IMR-90 (cell line): ENCODE data around the gene RNF225. TPM values are rescaled to one million over a fixed set of nuclear protein-coding genes. Genes with fewer than 3 reads are reported as not detected.

Experiments used
- ATAC-seq: fragments of 200-7000 bp; cut with Tn5 transposase; 2 replicates; pipeline ENCODE4 v1.9.1; 2020; ENCODE audit warnings: low read depth, mild to moderate bottlenecking, moderate library complexity
- BruUV-seq: library from RNA; stranded (reverse); fragments of 400-500 nt; replicated peaks from 2 replicates; lab custom pipeline; 2021; lab: Mats Ljungman, UMichigan
- CTCF ChIA-PET: fragments of 300-600 bp; formaldehyde crosslinking; extraction: SDS; loops from one replicate; lab custom pipeline; 2021; ENCODE audit warnings: antibody characterized with exemption; lab: Yijun Ruan, JAX
- POLR2A ChIA-PET: fragments of 300-600 bp; sonication (Branson Sonifier 250); formaldehyde crosslinking; loops from one replicate; lab custom pipeline; 2022; ENCODE audit warnings: antibody characterized with exemption; ENCODE audit not compliant: unreplicated experiment; lab: Charles Lee
- DNase-seq: peaks from one replicate; pipeline ENCODE4 v3.0.0; 2013
- H2AFZ ChIP-seq: replicated peaks from 2 replicates; pipeline ENCODE3; 2013; ENCODE audit warnings: low read length, mild to moderate bottlenecking; ENCODE audit not compliant: poor library complexity
- H2AK5ac ChIP-seq: 2 replicates; pipeline ENCODE4 v1.6.1; 2013; ENCODE audit warnings: low read depth, low read length, inconsistent platforms
- H2AK9ac ChIP-seq: replicated peaks from 2 replicates; pipeline ENCODE3; 2013; ENCODE audit warnings: mild to moderate bottlenecking, low read depth, low read length, moderate library complexity; ENCODE audit not compliant: poor library complexity
- H2BK120ac ChIP-seq: 2 replicates; pipeline ENCODE4 v1.6.1; 2013; ENCODE audit warnings: low read depth, low read length, inconsistent platforms
- H2BK15ac ChIP-seq: 3 replicates; pipeline ENCODE4 v1.6.1; 2013; ENCODE audit warnings: low read depth, low read length, inconsistent platforms
- H2BK20ac ChIP-seq: 2 replicates; pipeline ENCODE4 v1.6.1; 2013; ENCODE audit warnings: low read depth, mild to moderate bottlenecking, inconsistent platforms, low read length, moderate library complexity
- H2BK5ac ChIP-seq: 2 replicates; pipeline ENCODE4 v1.6.1; 2013; ENCODE audit warnings: mild to moderate bottlenecking, low read depth, low read length, inconsistent platforms; ENCODE audit not compliant: poor library complexity, severe bottlenecking
- H3K14ac ChIP-seq: replicated peaks from 2 replicates; pipeline ENCODE4 v1.6.1; 2013; ENCODE audit warnings: low read depth, low read length, inconsistent platforms
- H3K18ac ChIP-seq: 2 replicates; pipeline ENCODE4 v1.6.1; 2013; ENCODE audit warnings: low read depth, low read length, control low read depth
- H3K23ac ChIP-seq: 2 replicates; pipeline ENCODE4 v1.6.1; 2013; ENCODE audit warnings: low read depth, low read length, inconsistent platforms
- H3K27ac ChIP-seq: 2 replicates; pipeline ENCODE4 v1.5.1; 2013; ENCODE audit warnings: mild to moderate bottlenecking, control low read depth, low read length; ENCODE audit not compliant: insufficient read depth
- H3K27me3 ChIP-seq: 2 replicates; pipeline ENCODE4 v1.6.1; 2013; ENCODE audit warnings: low read length; ENCODE audit not compliant: control insufficient read depth, insufficient read depth
- H3K36me3 ChIP-seq: 2 replicates; pipeline ENCODE4 v1.6.1; 2013; ENCODE audit warnings: low read length, mixed read lengths; ENCODE audit not compliant: control insufficient read depth, insufficient read depth
- H3K4ac ChIP-seq: 2 replicates; pipeline ENCODE4 v1.6.1; 2013; ENCODE audit warnings: low read depth, low read length, inconsistent platforms
- H3K4me1 ChIP-seq: 2 replicates; pipeline ENCODE4 v1.6.1; 2013; ENCODE audit warnings: low read length, mixed read lengths; ENCODE audit not compliant: control insufficient read depth, insufficient read depth
- H3K4me2 ChIP-seq: 2 replicates; pipeline ENCODE4 v1.6.1; 2013; ENCODE audit warnings: low read depth, mild to moderate bottlenecking, control low read depth, low read length, moderate library complexity
- H3K4me3 ChIP-seq: 2 replicates; pipeline ENCODE4 v1.5.1; 2013; ENCODE audit warnings: low read depth, mild to moderate bottlenecking, control low read depth, low read length, moderate library complexity; ENCODE audit not compliant: insufficient read depth
- H3K56ac ChIP-seq: 2 replicates; pipeline ENCODE4 v1.6.1; 2013; ENCODE audit warnings: low read length, inconsistent platforms; ENCODE audit not compliant: insufficient read depth; ENCODE audit errors: extremely low read depth
- H3K79me1 ChIP-seq, 2 experiments: 2 replicates each; pipeline ENCODE4 v1.6.1; 2013; ENCODE audit warnings: low read length in 2 of 2, inconsistent platforms in 1 of 2, low read depth in 1 of 2
- H3K9ac ChIP-seq: 2 replicates; pipeline ENCODE4 v1.6.1; 2013; ENCODE audit warnings: low read depth, low read length, control low read depth
- H3K9me1 ChIP-seq: 2 replicates; pipeline ENCODE4 v1.6.1; 2013; ENCODE audit warnings: low read length, inconsistent platforms; ENCODE audit not compliant: insufficient read depth
- H3K9me3 ChIP-seq: 2 replicates; pipeline ENCODE4 v1.6.1; 2013; ENCODE audit warnings: low read length; ENCODE audit not compliant: control insufficient read depth, insufficient read depth
- H4K20me1 ChIP-seq: 2 replicates; pipeline ENCODE4 v1.6.1; 2013; ENCODE audit warnings: low read length, inconsistent platforms; ENCODE audit not compliant: insufficient read depth
- H4K5ac ChIP-seq: 2 replicates; pipeline ENCODE4 v1.6.1; 2013; ENCODE audit warnings: mild to moderate bottlenecking, low read depth, low read length, control low read depth
- H4K8ac ChIP-seq, 2 experiments: 2 replicates each; pipeline ENCODE4 v1.6.1; 2013; ENCODE audit warnings: low read depth in 2 of 2, low read length in 2 of 2, control low read depth in 1 of 2, inconsistent platforms in 1 of 2
- H4K91ac ChIP-seq: 2 replicates; pipeline ENCODE4 v1.6.1; 2013; ENCODE audit warnings: low read depth, low read length, inconsistent platforms; ENCODE audit not compliant: insufficient read depth
- BHLHE40 ChIP-seq: fragments of 150-350 bp; IDR thresholded peaks from 2 replicates; pipeline ENCODE4 v1.6.1; 2016; ENCODE audit warnings: mild to moderate bottlenecking, low read depth, low read length
- CEBPB ChIP-seq: IDR thresholded peaks from 2 replicates; pipeline ENCODE4 v1.6.1; 2012; ENCODE audit warnings: low read depth, low read length, improper control_type of control experiment
- ELK1 ChIP-seq: fragments of 150-350 bp; IDR thresholded peaks from 2 replicates; pipeline ENCODE4 v1.6.1; 2016; ENCODE audit warnings: low read depth, mild to moderate bottlenecking, low read length, moderate library complexity, borderline replicate concordance
- FOS ChIP-seq: fragments of 150-350 bp; IDR thresholded peaks from 2 replicates; pipeline ENCODE4 v1.6.1; 2016; ENCODE audit warnings: low read depth, low read length
- MAFK ChIP-seq: IDR thresholded peaks from 2 replicates; pipeline ENCODE4 v1.6.1; 2012; ENCODE audit warnings: low read depth, low read length, improper control_type of control experiment
- MAZ ChIP-seq: IDR thresholded peaks from 2 replicates; pipeline ENCODE4 v1.6.1; 2012; ENCODE audit warnings: low read depth, mild to moderate bottlenecking, low read length, improper control_type of control experiment, moderate library complexity, borderline replicate concordance
- MXI1 ChIP-seq: IDR thresholded peaks from 2 replicates; pipeline ENCODE4 v1.6.1; 2012; ENCODE audit warnings: low read depth, mild to moderate bottlenecking, low read length, moderate library complexity, borderline replicate concordance
- NFE2L2 ChIP-seq: fragments of 150-350 bp; IDR thresholded peaks from 2 replicates; pipeline ENCODE4 v1.6.1; 2016; ENCODE audit warnings: low read depth, mild to moderate bottlenecking, low read length
- POLR2A ChIP-seq: IDR thresholded peaks from 2 replicates; pipeline ENCODE4 v1.6.1; 2012; ENCODE audit warnings: mild to moderate bottlenecking, low read depth, low read length
- RAD21 ChIP-seq: IDR thresholded peaks from 2 replicates; pipeline ENCODE4 v1.6.1; 2012; ENCODE audit warnings: low read length, improper control_type of control experiment
- RCOR1 ChIP-seq: IDR thresholded peaks from 2 replicates; pipeline ENCODE4 v1.6.1; 2012; ENCODE audit warnings: mild to moderate bottlenecking, low read length, improper control_type of control experiment; ENCODE audit not compliant: insufficient replicate concordance
- RFX5 ChIP-seq: IDR thresholded peaks from 2 replicates; pipeline ENCODE4 v1.8.0; 2012; ENCODE audit warnings: low read depth, mild to moderate bottlenecking, low read length, moderate library complexity
- SMC3 ChIP-seq: fragments of 150-350 bp; IDR thresholded peaks from 2 replicates; pipeline ENCODE4 v1.6.1; 2016; ENCODE audit warnings: low read depth, mild to moderate bottlenecking, antibody characterized with exemption, low read length, moderate library complexity
- USF2 ChIP-seq: fragments of 150-350 bp; IDR thresholded peaks from 2 replicates; pipeline ENCODE4 v1.6.1; 2017; ENCODE audit warnings: mild to moderate bottlenecking, antibody characterized with exemption, low read length, low read depth
- WGBS, 2 experiments: methylation state at CpG; one replicate each; pipeline versions ENCODE4 v1.1.5 to v1.1.7; 2013; ENCODE audit warnings: missing lambda C conversion rate in 2 of 2; ENCODE audit not compliant: insufficient read length in 1 of 2; ENCODE audit errors: extremely low coverage in 2 of 2; 5-methylcytosine and 5-hydroxymethylcytosine counted together
- dilution Hi-C: fragments of 300-500 bp; cut with HindIII; formaldehyde crosslinking; loops from one replicate; pipeline ENCODE4 v1.14.3; 2018; ENCODE audit warnings: low sequenced_read_pairs; ENCODE audit not compliant: unreplicated experiment
- in situ Hi-C: fragments of 300-500 bp; cut with MboI; formaldehyde crosslinking; loops from 3 replicates; pipeline ENCODE4 v1.14.3; 2019; ENCODE audit warnings: low sequenced_read_pairs, inconsistent platforms, mixed read lengths
- intact Hi-C: fragments of 100-400 bp; cut with micrococcal nuclease; formaldehyde crosslinking; loops from 2 replicates; pipeline ENCODE4 v1.10.0; 2022
- polyA plus RNA-seq, 3 experiments: library from polyadenylated mRNA; depleted of rRNA; stranded (reverse); fragments of >200 nt; gene quantifications; 2 replicates each; pipeline ENCODE4 v1.2.3, GENCODE V29; 2012; ENCODE audit warnings: low replicate concordance in 1 of 3
- total RNA-seq: library from RNA; depleted of rRNA; stranded (reverse); fragments of >200 nt; gene quantifications from 2 replicates; pipeline ENCODE4 v1.2.3, GENCODE V29; 2012

The RNF225 gene
- total and polyA plus RNA-seq, 2 of the 4 experiments (the other 2 are of a cell fraction): 0.10 TPM; not detected in 1

- peaks cover 9% of the 10 kb centered on the region for H3K4me1 ChIP-seq
- peak overlapping the region; percentile 31; the same call in 1 of the 2 replicates for H4K91ac ChIP-seq
- ChIA-PET CTCF (no interaction called here), POLR2A (no interaction called here)
- H2AK9ac ChIP-seq: peak overlapping the region; percentile 100
- H3K4ac ChIP-seq: peak overlapping the region; percentile 71; the same call in 1 of the 2 replicates
- dilution Hi-C loops (no loop called here), in situ Hi-C loops (no loop called here), intact Hi-C loops (loop anchor here (1.0 kb wide), 1 partner anchor 112 kb away; no protein-coding TSS in a partner anchor)
- WGBS, 2 experiments: 11% methylated on average over 25 of the region's 39 CpGs; no CpG with 5 or more reads in 1 of the 2 experiments
- DNase-seq (no peak), ATAC-seq (no peak)
- no peak overlapping the region for H4K5ac ChIP-seq
- no peak overlapping the region for H2BK20ac ChIP-seq
- H3K56ac ChIP-seq: peak overlapping the region; percentile 79
- H2BK5ac ChIP-seq: no peak overlapping the region
- peak overlapping the region; percentile 61 for H3K4me3 ChIP-seq
- no peak overlapping the region for H3K18ac ChIP-seq
- no peak overlapping the region for H2BK15ac ChIP-seq
- H4K8ac ChIP-seq: peak overlapping the region; percentile 41 to 56; a peak in 2 of 4 replicates
- TSS peak; percentile 46 for BruUV-seq
- peak overlapping the region; percentile 95 for H2AK5ac ChIP-seq
- H3K9me1 ChIP-seq: peaks cover 21% of the 10 kb centered on the region
- H4K20me1 ChIP-seq: peaks cover 36% of the 10 kb centered on the region
- H3K9me3 ChIP-seq: no peaks in the 10 kb centered on the region
- H3K79me1 ChIP-seq: peaks cover 13 to 53% of the 10 kb centered on the region in 2 experiments
- H2BK120ac ChIP-seq: no peak overlapping the region
- peak overlapping the region; percentile 77 for H2AFZ ChIP-seq
- no peaks in the 10 kb centered on the region for H3K27me3 ChIP-seq
- H3K14ac ChIP-seq: peak overlapping the region; percentile 92
- peak overlapping the region; percentile 83 for H3K23ac ChIP-seq
- peak overlapping the region; percentile 20; the same call in 1 of the 2 replicates for H3K27ac ChIP-seq
- H3K4me2 ChIP-seq: peak overlapping the region; percentile 97
- peak overlapping the region; percentile 93 for H3K9ac ChIP-seq
- peaks cover 5% of the 10 kb centered on the region for H3K36me3 ChIP-seq
- TF ChIP-seq BHLHE40 (no peak), RAD21 (no peak), MAZ (no peak), MXI1 (no peak), USF2 (no peak), FOS (no peak), MAFK (no peak), RCOR1 (no peak), NFE2L2 (no peak), ELK1 (no peak), SMC3 (no peak; the same call in 1 of the 2 replicates), RFX5 (no peak), CEBPB (no peak), POLR2A (no peak)
These were observed 7.9 kb upstream of the RNF225 start for GRCh38 chr19:58387338-58388174.
